Astrocyte (in vitro differentiated cells and primary cell): ENCODE data around the gene STK39.

ENCODE experiments used
- EZH2 ChIP-seq: IDR thresholded peaks from 2 replicates; pipeline ENCODE4 v1.6.1; 2012; ENCODE audit warnings: mild to moderate bottlenecking, low read length, inconsistent platforms; ENCODE audit not compliant: insufficient read depth
- TF ChIP-seq, protein P1 (sequence below): IDR thresholded peaks from 2 replicates; pipeline ENCODE4 v1.5.1; 2011; ENCODE audit warnings: low read depth, mild to moderate bottlenecking, inconsistent platforms, low read length, moderate library complexity; ENCODE audit not compliant: insufficient read depth

DNA sequence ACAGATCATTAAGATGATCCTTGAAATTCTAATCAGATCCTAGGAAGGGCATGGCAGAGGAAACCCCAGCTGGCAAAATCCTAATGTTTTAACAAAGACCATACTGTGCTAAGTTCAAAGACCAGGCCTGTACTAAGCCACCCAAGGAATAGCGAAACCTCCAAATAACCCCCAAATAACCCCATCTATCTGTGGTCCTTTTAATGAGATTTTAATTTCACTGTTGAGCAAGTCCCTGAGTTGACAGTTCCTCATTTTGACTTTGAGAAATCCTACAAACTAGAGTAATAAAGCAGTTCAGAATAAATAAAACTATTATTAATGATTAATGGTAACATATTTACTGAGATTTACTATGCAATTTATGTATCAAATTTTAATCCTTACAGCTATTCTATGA is 259.8 kb downstream of the STK39 start:
- TF ChIP-seq, protein P1, sequence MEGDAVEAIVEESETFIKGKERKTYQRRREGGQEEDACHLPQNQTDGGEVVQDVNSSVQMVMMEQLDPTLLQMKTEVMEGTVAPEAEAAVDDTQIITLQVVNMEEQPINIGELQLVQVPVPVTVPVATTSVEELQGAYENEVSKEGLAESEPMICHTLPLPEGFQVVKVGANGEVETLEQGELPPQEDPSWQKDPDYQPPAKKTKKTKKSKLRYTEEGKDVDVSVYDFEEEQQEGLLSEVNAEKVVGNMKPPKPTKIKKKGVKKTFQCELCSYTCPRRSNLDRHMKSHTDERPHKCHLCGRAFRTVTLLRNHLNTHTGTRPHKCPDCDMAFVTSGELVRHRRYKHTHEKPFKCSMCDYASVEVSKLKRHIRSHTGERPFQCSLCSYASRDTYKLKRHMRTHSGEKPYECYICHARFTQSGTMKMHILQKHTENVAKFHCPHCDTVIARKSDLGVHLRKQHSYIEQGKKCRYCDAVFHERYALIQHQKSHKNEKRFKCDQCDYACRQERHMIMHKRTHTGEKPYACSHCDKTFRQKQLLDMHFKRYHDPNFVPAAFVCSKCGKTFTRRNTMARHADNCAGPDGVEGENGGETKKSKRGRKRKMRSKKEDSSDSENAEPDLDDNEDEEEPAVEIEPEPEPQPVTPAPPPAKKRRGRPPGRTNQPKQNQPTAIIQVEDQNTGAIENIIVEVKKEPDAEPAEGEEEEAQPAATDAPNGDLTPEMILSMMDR = no peak
- no peak for TF ChIP-seq EZH2
